LHCN-M2 (cell line): ENCODE measurements around the gene HOOK1. TPM values are rescaled to one million over a fixed set of nuclear protein-coding genes. Genes with fewer than 3 reads are reported as not detected.
"Not testable (repeated sequence)": the region's sequence is repeated elsewhere in the genome, so short reads cannot be mapped to it uniquely, and the experiment has no call there.

Experiments
- DNase-seq: peaks from one replicate; pipeline ENCODE4 v3.0.0-alpha.2; 2012; ENCODE audit warnings: low read depth
- total RNA-seq: library from RNA; depleted of rRNA; stranded (reverse); fragments of >200 nt; gene quantifications from 2 replicates; pipeline ENCODE4 v1.2.3, GENCODE V29; 2014

Gene HOOK1
- total RNA-seq, 1 experiment from 2014 or later: 0.11 TPM

DNA sequence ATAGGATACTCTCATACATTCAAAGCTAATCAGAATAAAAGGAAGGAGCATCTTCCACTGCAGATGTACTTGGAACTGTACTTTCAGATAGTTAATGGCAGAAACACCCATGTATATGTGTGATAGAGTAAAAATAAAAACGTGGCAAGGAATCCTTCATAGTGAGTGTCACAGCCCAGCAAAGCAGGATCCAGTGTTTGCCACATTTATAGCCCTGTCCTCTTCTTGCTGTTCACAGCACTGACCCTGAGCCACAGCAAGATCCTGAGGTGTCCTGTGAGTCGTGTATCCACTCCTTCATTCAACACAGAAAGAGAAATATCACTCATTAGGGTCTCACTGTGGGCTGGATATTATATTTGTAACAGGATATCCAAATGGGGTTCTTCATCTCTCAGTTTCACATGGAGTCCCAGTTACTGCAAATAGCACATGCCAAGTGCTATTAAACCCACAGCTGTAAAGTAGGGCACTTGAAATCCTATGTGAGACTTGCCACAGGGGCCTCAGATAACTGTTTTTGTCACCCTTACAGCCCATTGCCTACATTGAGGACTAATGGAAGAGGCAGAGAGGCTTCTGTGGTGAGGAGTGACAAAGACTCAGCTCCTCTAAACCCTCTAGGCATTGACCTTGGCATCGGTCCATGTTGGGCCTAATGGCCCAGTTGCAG is 70.5 kb downstream of the HOOK1 start:
- no peak for DNase-seq

DNA sequence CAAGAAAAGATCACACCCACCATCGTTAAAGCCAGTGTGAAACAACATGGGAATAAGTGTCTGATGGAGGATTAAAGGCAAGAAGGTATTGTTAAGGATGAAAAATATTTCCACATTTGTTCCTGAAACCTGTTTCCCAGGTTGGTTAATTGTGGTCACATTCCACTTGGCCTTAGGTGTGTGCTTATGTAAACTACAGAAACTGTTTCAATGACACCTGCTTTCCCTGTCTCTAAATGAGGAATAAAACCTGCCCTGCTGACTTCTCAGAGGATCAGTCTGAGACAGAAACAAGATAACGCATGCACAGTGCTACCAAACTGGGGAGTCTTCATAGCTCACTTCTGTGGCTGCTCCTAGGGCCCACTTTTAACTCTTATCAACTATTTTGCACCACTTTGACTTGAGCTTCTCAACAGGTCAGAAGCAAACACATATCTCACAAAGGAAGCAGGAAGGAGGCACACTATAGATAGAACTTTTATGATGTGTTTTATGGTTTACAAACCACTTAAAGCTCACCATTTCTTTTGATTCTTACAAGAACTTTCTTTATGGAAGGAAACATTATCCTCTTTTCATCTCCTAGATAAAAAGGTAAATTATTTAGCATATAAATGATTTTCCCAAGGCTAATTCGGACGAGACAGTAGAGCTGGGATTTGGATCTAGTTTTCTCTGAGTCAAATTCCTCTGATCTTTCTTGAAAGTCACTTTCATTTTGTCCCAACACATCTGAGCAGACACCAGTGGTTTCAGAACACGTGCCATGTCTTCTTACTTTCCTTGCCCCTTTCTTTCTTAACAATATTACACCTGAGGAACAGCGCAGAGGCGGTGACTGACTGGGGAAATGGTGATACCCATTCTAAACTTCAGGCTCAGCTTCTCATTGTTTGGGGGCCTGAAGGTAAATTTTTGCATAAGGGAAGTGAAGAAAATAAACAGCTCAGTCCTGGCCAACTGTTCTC is 78.4 kb downstream of the HOOK1 start:
- DNase-seq: no peak

DNA sequence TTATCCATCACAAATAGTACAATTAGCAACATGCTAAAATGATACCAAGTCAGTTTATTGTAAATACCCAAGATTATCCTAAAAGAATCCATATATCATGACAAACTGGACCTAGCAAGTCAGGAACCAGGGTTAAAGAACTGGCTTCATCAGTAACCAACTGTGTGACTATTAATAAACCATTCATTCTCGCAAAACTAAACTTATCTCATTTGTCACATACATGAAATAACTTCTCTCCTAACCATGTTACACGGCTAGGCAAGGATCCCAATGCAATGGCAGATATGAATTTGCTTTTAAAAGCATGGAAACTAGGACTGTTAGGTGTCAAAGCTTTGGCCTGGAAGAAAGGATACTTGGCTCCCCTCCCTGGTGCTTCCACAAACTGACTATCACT is 82.4 kb downstream of the HOOK1 start:
- DNase-seq: no peak

DNA sequence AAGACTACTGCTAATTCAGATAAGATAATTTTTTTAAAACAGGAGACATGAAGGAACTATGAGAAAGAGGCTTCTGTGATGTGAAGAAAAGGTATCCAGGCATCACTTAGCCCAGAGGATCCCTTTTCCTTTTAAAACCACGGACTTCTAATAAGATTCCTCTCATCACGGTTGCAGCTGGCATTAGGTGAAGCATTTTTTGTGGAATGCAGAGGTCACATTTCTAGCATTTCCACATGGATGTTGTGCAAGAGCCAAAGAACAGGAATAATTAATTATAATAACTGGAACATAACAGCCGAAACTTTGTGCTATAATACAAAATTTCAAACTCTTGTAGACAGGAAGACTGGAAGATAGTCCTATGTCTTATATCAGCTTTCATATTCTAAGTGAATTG is 84.2 kb downstream of the HOOK1 start:
- peak; percentile 3 for DNase-seq

DNA sequence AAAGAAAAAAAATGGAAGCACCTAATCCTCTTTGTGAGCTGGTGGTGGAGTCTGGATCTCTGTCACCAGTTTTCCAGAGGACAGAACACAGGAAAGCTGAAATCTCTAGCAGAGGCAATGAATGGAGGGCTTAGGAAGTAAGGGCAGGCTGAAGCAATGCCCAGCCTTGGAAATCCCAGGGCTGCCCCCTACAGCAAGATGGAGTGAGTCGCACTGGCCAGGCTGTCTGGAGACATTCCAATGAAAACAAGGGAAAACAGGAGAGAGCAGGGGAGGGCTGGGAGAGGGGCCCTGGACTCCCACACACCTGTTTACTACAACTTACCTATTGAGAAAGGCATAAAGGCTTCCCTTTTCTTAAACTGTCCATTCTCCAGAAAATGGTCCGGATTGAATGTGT is 85.9 kb downstream of the HOOK1 start:
- peak; percentile 4 for DNase-seq

DNA sequence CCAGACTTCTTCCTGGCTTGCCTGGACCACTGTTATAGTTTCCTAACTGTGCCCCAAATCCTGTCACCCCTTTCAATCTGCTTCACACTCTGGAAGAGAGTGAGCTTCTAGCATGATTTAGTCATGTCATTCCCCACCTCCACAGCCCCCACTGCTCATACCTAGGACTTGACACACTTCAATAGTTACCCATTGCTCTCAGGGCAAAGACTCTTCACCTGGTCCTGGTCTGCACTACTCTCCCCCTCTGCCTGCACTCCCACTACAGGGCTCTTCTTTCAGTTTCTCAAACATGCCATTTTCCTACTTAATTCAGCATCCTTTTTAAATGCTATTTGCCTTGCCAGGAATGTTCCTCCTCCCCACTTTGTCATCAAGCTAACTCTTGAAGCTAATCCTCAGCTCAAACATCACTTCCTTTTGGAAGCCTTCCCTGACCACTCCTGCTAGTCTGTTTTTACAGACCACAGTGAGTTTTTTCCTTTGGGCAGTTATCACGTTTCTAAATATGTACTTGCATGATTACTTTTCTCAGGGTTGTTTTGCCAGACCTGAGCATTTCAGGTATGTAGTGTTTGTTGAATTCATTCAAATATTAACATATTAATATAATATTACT is 87.1 kb downstream of the HOOK1 start:
- no peak for DNase-seq

DNA sequence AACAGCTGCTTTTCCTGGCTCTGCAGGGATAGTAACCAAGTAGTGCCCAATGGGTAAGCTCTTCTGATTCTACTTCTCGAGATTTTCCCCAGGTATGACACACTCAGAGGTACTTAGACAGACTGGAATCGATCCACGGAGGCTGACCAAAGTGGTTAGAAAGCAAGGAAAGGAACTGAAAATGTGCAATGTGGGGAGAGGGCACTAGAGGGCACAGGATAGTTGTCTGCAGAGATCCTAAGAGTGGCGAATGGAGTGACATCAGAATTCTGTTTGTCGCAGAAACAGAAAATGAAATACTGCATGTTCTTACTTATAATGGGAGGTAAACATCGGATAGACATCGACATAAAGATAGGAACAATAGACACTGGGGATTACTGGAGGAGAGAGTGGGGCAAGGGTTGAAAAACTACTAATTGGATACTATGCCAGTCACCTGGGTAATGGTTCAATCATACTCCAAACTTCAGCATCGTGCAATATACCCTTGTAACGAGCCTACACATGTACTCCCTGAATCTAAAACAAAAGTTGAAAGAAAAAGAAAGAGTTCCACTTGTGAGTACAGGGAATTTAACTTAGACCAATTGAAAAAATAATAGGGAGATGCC is 88.5 kb downstream of the HOOK1 start:
- peak; percentile 25 for DNase-seq

DNA sequence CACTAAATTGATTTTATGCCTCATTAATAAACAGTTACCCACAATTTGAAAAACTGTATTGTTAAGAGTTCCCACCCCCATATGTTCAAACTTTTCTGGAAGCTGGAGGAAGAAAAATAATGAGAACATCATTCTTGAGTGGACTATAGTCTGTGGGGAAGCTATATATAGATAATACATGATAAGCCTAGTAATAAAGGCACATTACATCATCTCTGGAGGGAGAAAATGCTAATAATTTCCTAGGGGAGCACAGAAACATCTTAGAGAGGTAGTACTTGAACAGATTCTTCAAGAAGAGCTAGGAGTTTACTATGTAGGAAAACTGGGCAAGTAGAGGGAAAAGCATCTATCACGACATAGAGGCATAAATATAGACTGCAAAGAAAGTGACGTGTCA is 92.2 kb downstream of the HOOK1 start:
- no peak for DNase-seq

DNA sequence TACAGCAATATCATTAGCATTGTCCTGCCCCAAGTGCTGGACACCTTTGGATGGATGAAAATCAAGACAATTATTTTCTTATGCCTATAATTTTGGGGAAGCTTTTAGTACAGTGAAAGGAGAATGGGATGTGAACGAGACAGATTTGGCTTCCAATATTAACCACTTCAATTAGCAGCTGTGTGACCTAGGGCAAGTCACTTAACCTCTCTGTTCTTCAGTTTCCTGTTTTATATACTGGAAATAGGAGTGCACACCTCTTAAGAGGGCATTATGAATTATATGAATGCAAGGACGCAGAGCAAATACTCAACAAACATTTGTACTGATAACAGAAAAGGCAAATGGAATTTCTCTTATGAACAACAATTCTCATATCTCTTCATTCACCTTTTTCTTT is 93.3 kb downstream of the HOOK1 start:
- no peak for DNase-seq

DNA sequence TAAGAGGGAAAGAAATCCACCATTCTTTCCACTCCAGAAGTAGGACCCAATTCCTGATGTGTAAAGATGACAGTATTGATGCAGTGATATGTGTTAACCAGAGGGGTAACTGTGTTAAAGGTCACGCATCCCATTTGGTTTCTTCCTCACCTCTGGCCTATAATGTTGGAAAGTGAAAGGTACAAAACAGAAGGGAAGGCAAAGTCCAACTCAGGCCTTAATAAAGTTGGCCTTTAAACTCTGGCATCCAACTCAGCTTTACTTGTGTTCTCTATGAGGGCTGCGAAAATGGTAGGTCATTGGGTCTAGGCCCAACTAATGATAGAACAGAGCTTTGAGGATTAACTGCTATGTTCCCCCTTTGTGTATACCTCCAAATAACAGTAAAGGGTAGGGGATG is 93.9 kb downstream of the HOOK1 start:
- DNase-seq: no peak

DNA sequence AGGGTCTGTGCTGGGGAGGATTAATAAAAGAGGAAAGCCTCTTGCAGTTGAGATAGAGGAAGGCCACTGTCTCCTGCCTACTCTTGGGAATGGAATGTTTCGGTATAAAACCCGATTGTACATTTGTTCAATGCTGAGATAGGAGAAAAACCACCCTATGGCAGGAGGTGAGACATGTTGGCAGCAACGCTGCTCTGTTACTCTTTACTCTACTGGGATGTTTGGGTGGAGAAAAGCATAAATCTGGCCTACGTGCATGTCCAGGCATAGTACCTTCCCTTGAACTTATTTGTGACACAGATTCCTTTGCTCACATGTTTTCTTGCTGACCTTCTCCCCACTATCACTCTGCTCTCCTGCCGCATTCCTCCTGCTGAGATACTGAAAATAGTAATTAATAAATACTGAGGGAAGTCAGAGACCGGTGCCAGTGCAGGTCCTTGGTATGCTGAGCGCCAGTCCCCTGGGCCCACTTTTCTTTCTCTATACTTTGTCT is 100.1 kb downstream of the HOOK1 start:
- DNase-seq: not testable (repeated sequence)

DNA sequence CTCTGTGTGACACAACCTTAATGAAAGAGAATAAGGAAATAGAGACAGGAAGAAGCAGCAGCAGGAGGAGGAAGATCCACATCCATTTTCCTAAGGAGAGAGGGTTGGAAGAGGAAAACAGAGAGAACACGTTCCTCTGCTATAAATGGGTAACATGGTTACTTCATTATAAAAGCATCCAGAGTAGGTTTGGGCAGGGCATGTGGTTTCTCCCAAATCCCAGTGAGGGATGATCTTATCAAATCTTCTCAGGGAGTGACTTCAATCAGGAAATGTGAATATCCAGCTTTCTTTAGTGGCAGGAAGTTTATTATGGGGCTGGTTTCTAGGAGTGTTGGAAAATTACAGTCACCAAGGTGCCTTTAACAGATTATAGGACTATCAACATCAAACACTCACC is 100.8 kb downstream of the HOOK1 start:
- no peak for DNase-seq

DNA sequence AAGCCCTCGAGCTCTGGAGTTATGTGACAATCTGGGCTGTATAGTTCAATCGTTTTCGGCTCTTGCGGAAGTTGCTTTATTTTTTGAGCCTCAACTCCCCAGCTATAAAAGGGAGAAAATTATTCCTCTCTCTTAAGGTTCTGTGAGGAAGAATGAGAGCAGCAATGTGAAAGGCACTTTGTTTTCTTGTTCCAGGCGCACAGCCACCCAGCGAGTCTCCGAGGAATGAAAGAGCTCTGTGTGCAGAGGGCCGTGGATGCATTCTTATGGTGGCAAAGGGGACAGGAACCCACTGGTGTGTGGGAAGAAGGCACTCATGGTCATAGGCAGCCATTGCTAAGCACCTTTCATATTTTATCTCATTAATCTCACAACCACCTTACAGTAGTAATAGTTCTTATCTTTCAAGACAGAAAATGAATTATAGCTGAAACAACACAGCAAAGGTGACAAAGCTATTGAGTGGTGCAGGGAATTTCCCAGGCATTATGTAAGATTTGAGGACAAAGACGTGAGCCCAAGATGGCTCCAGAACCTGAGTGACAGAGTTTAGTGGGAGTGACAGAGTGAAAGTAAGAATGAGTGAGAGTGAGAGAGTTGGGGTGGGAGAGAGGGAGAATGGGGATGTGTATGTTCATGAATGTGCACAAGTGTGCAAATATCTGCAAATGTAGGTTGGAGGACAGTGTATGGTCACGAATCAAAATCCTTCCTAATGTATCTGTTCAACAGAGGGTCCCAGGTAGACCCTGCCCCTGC is 102.5 kb downstream of the HOOK1 start:
- no peak for DNase-seq

DNA sequence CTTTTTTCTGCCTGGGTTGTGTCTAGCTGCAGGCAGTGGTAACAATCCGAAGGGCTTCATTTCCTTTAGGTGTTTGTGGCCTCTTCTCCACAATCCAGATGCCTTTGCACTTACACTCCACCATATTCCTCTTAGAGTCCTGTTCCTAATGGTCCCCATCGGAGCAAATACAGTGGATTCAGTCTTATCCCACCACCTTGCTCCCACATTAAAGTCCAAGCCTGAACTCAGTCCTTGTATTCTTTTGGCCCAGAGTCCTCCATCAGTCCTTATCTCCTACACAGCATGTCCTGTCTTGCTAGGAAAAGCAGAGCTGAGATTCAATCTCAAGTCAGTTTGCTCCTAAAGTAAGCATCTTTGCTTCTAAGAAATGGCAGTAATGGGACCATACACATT is 103.0 kb downstream of the HOOK1 start:
- no peak for DNase-seq

DNA sequence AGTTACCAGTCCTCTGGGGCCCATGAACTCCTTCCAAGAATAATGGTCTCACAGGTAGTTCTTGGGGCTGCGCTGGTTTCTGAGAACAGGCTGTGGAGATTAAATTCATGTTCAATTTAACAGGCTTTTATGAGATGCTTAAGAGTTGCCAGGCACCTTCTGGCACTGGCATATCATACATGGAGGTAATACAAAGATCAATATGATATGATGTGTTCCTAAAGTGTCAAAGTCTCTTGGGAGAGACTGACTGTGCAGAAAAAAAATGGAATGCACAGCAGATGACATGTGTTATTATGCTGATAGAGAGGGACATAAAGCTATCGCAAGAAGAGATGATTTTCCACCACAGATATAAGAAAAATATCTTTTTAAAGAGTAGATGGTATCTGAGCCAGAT is 105.0 kb downstream of the HOOK1 start:
- DNase-seq: no peak

DNA sequence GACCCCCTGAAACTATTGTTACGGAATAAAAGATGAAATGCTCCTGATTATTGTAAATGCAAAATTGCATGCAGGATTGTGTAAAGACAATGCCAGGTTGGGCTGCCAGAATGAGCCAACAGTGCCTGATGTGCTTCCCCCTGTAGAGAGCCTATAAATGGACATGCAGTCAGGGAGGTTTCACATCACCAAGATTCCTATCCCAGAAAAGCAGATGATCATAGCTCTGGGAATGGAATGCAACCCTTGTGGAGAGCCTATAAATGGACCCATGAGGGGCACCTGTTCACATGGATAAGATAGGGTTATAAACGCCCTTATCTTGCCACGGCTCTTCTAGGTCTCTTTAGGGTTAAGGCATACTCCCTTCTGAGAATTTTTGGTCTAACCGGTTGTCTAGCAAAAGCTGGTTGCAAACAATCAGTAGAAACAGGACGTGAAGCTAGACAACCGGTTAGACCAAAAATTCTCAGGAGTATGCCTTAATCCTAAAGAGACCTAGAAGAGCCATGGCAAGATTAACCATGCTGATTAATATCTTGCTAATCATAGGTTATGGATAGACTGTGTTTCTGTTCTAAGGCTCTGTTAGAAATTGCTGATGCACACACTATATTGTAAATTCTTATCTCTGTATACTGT is 106.6 kb downstream of the HOOK1 start:
- DNase-seq: not testable (repeated sequence)

DNA sequence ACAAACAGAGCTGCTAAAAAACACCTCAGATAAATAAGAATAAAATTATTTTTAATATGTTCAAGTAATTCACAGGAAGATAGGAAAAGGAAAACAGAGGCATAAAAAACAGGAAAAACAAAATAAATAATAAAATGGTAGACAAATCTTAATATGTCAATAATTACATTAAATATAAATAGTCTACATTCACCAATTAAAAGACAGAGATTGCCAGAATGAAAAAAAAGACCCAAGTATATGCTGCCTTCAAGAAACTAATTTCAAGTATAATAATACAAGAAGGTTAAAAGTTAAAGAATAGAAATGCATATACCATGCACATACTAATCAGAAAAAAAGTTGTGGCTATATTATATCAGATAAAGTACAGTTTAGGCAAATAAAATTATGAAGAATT is 109.9 kb downstream of the HOOK1 start:
- DNase-seq: no peak
